GM12864 (cell line): ENCODE results near the gene CEND1.
A peak's percentile ranks its signal among the peaks of the same experiment; 100 is the strongest.

ENCODE experiments used
- DNase-seq: peaks from one replicate; pipeline ENCODE4 v3.0.0-alpha.2; 2011; ENCODE audit warnings: low read depth
- H3K4me3 ChIP-seq: 2 replicates; pipeline ENCODE4 v1.5.1; 2011; ENCODE audit warnings: mild to moderate bottlenecking, low read depth, low read length, control low read depth
- TF ChIP-seq, protein P1 (sequence below): IDR thresholded peaks from 2 replicates; pipeline ENCODE4 v1.5.1; 2011; ENCODE audit warnings: low read depth, mild to moderate bottlenecking, moderate library complexity, low read length, control low read depth, inconsistent platforms; ENCODE audit errors: missing control alignments

CEND1 gene

DNA sequence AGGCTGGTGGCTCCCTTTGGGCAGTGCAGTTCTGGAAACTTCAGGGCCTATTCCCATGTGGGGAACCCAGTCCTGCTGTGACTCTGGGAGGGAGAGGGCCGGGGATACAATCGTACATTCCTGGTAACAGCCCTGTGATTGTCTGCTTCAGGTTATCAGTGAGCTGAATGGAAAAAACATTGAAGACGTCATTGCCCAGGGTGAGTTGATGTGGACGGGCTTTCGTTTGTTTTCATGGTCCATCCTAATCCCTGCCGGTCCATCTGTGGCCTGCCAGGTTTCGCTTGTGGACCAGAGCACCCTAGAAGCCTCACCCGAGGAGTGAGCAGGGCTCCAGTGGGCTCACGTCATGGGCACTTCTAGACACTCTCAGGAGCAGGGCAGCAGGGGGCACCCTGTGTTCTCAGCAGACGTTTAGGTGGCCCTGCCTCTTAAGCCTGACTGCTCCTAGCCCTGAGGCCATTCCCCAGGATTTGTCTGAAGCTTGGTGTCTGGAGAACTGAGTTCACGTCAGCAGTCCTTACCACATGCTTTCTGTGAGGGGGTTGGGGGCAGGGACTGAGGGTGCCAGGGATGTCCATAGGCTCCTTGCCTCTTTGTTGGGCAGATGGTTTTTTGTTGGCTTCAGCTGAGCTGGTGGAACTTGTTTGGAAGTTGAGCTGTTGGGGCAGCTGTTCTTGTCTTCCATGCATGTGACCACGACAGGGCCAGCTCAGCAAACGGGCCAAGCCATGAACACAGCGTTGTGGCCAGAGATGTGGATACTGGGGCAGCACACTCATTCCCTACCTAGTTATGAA lies 21.8 kb upstream of the CEND1 start:
- peak overlapping the region; percentile 100 for H3K4me3 ChIP-seq
- no peak for DNase-seq

DNA sequence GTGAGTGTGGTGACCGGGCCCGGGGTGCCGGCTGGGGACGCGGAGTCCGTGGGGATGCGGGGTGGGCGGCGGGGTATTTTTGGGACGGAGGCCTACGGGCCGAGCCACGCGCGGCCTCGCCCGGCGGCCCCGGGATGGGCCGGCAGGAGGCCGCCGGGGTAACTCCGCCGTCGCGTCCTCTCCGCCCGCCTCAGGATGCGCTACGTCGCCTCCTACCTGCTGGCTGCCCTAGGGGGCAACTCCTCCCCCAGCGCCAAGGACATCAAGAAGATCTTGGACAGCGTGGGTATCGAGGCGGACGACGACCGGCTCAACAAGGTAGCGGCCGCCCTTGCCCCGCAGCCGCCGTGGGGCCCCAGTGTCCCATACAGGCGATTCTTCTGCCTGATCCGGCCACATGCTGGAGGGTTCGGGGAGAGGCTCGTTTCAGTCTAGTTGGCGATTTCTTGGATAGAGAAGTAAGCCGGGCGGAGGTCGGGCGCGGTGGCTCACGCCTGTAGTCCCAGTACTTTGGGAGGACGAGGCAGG lies 20.2 kb upstream of the CEND1 start:
- TF ChIP-seq, protein P1, sequence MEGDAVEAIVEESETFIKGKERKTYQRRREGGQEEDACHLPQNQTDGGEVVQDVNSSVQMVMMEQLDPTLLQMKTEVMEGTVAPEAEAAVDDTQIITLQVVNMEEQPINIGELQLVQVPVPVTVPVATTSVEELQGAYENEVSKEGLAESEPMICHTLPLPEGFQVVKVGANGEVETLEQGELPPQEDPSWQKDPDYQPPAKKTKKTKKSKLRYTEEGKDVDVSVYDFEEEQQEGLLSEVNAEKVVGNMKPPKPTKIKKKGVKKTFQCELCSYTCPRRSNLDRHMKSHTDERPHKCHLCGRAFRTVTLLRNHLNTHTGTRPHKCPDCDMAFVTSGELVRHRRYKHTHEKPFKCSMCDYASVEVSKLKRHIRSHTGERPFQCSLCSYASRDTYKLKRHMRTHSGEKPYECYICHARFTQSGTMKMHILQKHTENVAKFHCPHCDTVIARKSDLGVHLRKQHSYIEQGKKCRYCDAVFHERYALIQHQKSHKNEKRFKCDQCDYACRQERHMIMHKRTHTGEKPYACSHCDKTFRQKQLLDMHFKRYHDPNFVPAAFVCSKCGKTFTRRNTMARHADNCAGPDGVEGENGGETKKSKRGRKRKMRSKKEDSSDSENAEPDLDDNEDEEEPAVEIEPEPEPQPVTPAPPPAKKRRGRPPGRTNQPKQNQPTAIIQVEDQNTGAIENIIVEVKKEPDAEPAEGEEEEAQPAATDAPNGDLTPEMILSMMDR, result no peak
- DNase-seq, result no peak
- H3K4me3 ChIP-seq, result peak overlapping the region; percentile 100

More for the DNA sequence above, 21.8 kb upstream of the CEND1 start:
- TF ChIP-seq, protein P1, result no peak

DNA sequence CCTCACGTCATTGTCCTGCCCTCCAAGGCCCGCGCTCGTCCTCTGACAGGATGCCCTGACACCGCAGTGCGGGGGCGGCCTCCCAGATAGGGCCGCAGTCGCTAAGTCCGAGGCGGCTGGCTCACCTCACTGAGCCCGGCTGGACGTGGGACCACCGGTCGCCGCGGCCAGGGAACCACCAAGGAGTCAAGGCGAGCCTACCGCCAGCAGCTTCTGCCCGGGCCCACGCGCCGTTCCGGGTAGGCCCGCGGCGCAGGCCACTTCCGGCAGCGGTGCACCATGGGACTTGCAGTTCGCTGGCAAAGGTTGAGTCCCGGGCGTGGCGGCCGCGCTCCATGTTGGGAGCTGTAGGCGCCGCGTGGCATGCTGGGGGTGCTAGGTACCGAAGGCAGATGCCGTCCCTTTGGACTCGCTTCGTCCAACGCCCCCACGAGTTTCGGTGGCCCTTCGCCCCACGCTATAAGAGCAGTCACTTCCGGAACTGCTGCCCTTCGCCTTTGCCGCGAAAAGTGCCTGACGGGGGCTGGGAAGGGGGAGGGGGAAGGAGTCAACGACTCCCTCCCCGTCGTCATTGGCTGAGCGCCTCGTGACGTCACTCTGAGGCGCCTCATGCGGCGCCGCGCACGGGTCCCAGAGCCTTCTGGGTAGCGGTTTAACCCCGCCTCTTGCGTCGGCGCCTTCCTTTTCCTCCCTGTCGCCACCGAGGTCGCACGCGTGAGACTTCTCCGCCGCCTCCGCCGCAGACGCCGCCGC lies 19.6 kb upstream of the CEND1 start, which contains the start of gene RPLP2:
Gene RPLP2 (plus strand): TSS at position 681 of the 753 bp plus-strand sequence. CDS start 268 bp downstream, outside the sequence.
- TF ChIP-seq, protein P1, result no peak
- DNase-seq, result peak; percentile 91
- H3K4me3 ChIP-seq, result peak within 1 kb of the TSS; percentile 100

DNA sequence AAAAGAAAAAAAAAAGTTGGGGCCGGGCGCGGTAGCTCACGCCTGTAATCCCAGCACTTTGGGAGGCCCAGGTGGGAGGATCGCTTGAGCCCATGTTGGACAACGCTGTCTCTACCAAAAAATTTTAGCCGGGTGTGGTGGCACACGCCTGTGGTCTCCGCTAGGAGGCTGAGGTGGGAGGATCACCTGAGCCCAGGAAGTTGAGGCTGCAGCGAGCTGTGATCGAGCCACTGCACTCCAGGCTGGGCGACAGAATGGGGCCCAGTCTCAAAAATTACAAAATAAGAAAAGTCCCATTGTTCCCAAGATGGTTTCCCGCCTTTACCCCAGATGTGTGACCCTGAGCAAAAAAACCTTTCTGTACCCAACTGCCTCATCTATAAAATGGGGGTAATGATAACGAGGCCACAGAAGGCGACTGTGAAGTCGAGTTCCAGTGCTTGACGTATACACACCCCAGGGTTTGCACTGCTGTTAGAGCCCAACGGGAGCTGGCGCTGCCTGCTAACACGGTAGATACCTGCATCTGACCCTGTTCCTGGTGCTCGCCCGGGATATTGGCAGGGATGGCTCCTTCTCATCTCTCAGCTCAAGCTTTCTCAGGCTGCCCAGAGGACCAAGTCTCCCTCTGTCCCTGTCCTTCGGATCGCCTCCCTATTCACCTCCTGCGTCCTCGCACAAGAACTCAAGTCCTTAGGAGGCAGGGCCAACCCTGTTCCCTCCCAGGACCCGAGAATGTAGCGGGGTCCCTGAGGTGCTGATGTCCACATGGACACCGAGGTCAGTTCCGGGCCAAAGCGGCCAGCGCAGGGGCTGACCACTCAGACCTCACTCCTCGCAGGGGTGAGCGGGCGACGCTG lies 18.8 kb upstream of the CEND1 start:
- peak overlapping the region; percentile 100 for H3K4me3 ChIP-seq
- no peak for DNase-seq
- TF ChIP-seq, protein P1, result peak; percentile 33

DNA sequence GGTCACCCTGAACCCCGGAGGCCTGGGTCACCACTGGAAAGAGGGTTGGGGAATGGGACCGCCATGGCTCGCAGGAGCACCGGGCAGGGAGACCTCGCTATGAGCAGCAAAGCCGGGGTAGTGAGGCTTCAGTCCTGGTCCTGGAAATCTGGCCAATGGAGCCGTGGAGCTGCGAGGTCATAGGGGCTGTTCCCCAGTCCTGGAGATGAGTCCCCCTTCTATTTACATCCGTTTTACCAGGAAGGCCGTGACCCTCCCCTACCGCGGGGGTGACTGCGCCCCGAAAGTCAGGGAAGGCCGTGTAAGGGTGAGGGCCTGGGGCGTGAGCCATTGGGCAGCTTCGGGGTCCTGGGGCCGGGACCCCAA lies 14.7 kb upstream of the CEND1 start:
- no peak for DNase-seq
- H3K4me3 ChIP-seq, result peak overlapping the region; percentile 60
- TF ChIP-seq, protein P1, result no peak
